ENCODE data around the gene SPINT2.

DNA sequence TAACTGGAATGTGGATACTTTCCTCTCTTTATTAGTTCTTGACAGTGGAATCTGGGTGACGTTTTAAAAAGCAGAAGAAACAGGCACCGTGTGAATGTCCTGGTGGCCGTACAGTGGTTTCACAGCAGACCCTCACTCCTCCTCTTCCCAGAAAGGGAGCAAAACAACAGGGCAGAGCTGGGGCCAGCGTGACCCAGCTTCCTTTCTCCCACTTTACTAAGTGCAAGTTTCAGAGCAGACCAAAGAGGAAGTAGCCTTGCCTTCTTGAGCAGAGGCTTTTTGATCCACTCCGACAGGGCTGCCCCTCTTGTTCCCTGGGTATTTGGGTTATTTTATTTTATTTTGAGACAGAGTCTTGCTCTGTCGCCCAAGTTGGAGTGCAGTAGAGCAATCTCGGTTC lies 20.0 kb downstream of the SPINT2 start:
- no peak for TF ChIP-seq POLR2A (IDR thresholded peaks at IDR 0.05; ENCODE audit: low read depth, low read length)
- TF ChIP-seq POLR2AphosphoS5 (IDR thresholded peaks at IDR 0.05; ENCODE audit: low read depth, low read length): no peak
- TF ChIP-seq TAF1 (IDR thresholded peaks at IDR 0.05; ENCODE audit: borderline replicate concordance, low read depth, low read length): no peak
